Duodenal mucosa (tissue), 2 donors: ENCODE data around the gene TNIK.
"Not testable (repeated sequence)": the region's sequence is repeated elsewhere in the genome, so short reads cannot be mapped to it uniquely, and the experiment has no call there.

ENCODE experiments used
- H3K27ac ChIP-seq: one replicate; pipeline ENCODE4 v1.7.0; 2013; ENCODE audit warnings: low read depth, low read length
- H3K27me3 ChIP-seq, 2 donors: one replicate each; pipeline ENCODE4 v1.7.0; 2013; ENCODE audit warnings: low read length in 2 of 2, control low read depth in 1 of 2; ENCODE audit not compliant: insufficient read depth in 2 of 2, control insufficient read depth in 1 of 2
- H3K36me3 ChIP-seq, 2 donors: one replicate each; pipeline ENCODE4 v1.7.0; 2013; ENCODE audit warnings: low read length in 2 of 2, control low read depth in 1 of 2; ENCODE audit not compliant: insufficient read depth in 2 of 2, control insufficient read depth in 1 of 2
- H3K4me1 ChIP-seq, 2 donors: one replicate each; pipeline ENCODE4 v1.7.0; 2013; ENCODE audit warnings: low read length in 2 of 2, control low read depth in 1 of 2; ENCODE audit not compliant: insufficient read depth in 2 of 2, control insufficient read depth in 1 of 2
- H3K4me3 ChIP-seq, 2 donors: one replicate each; pipeline ENCODE4 v1.7.0; 2013; ENCODE audit warnings: low read length in 2 of 2, low read depth in 1 of 2
- H3K9ac ChIP-seq, 2 donors: one replicate each; pipeline ENCODE4 v1.7.0; 2013; ENCODE audit warnings: low read length in 2 of 2, low read depth in 1 of 2
- H3K9me3 ChIP-seq, 2 donors: one replicate each; pipeline ENCODE4 v1.7.0; 2013; ENCODE audit warnings: low read length in 2 of 2, control low read depth in 1 of 2; ENCODE audit not compliant: control insufficient read depth in 1 of 2

TNIK gene

GRCh38 chr3:171242951-171243350 is 217.3 kb downstream of the TNIK start:
- H3K4me1 ChIP-seq, result no peaks in the 10 kb centered on the region
- no peak overlapping the region for H3K9ac ChIP-seq

GRCh38 chr3:171242170-171242569 is 218.0 kb downstream of the TNIK start:
- H3K27me3 ChIP-seq, result no peaks in the 10 kb centered on the region
- no peaks in the 10 kb centered on the region for H3K4me1 ChIP-seq
- no peak overlapping the region for H3K4me3 ChIP-seq
- H3K9ac ChIP-seq, result no peak overlapping the region
- H3K27ac ChIP-seq, result no peak overlapping the region
- H3K9me3 ChIP-seq, result no peaks in the 10 kb centered on the region
- no peaks in the 10 kb centered on the region for H3K36me3 ChIP-seq

More at GRCh38 chr3:171242951-171243350, 217.3 kb downstream of the TNIK start:
- Histone ChIP-seq H3K27ac (no peak overlapping the region), H3K4me3 (no peak overlapping the region), H3K9me3 (no peaks in the 10 kb centered on the region), H3K36me3 (no peaks in the 10 kb centered on the region), H3K27me3 (no peaks in the 10 kb centered on the region)

- H3K27ac ChIP-seq, H3K4me3 ChIP-seq, H3K4me1 ChIP-seq, H3K36me3 ChIP-seq, H3K27me3 ChIP-seq, H3K9ac ChIP-seq, H3K9me3 ChIP-seq: not testable (repeated sequence)
Measured at GRCh38 chr3:171241655-171242054, 218.6 kb downstream of the TNIK start.

GRCh38 chr3:171240504-171240835 is 219.7 kb downstream of the TNIK start:
- no peaks in the 10 kb centered on the region for H3K9me3 ChIP-seq
- H3K27me3 ChIP-seq, result no peaks in the 10 kb centered on the region
- H3K9ac ChIP-seq, result no peak overlapping the region
- no peak overlapping the region for H3K27ac ChIP-seq
- H3K4me1 ChIP-seq, result no peaks in the 10 kb centered on the region
- H3K36me3 ChIP-seq, result no peaks in the 10 kb centered on the region
- no peak overlapping the region for H3K4me3 ChIP-seq

GRCh38 chr3:171239757-171240503 is 220.3 kb downstream of the TNIK start:
- Histone ChIP-seq H3K4me3 (no peak overlapping the region), H3K9ac (no peak overlapping the region), H3K27me3 (no peaks in the 10 kb centered on the region), H3K4me1 (no peaks in the 10 kb centered on the region), H3K36me3 (no peaks in the 10 kb centered on the region), H3K27ac (no peak overlapping the region), H3K9me3 (no peaks in the 10 kb centered on the region)

GRCh38 chr3:171237009-171237385 is 223.2 kb downstream of the TNIK start:
- H3K4me1 ChIP-seq, result no peaks in the 10 kb centered on the region
- no peak overlapping the region for H3K9ac ChIP-seq
- no peak overlapping the region for H3K4me3 ChIP-seq
- H3K9me3 ChIP-seq, result no peaks in the 10 kb centered on the region
- H3K36me3 ChIP-seq, result no peaks in the 10 kb centered on the region
- no peak overlapping the region for H3K27ac ChIP-seq
- no peaks in the 10 kb centered on the region for H3K27me3 ChIP-seq

GRCh38 chr3:171236265-171237008 is 223.8 kb downstream of the TNIK start:
- no peaks in the 10 kb centered on the region for H3K36me3 ChIP-seq
- no peak overlapping the region for H3K4me3 ChIP-seq
- no peaks in the 10 kb centered on the region for H3K27me3 ChIP-seq
- no peak overlapping the region for H3K27ac ChIP-seq
- H3K4me1 ChIP-seq, result no peaks in the 10 kb centered on the region
- no peaks in the 10 kb centered on the region for H3K9me3 ChIP-seq
- H3K9ac ChIP-seq, result no peak overlapping the region

GRCh38 chr3:171234298-171235010 is 225.8 kb downstream of the TNIK start:
- no peaks in the 10 kb centered on the region for H3K36me3 ChIP-seq
- H3K27ac ChIP-seq, result no peak overlapping the region
- H3K4me3 ChIP-seq, result no peak overlapping the region
- H3K27me3 ChIP-seq, result no peaks in the 10 kb centered on the region
- H3K9me3 ChIP-seq, result no peaks in the 10 kb centered on the region
- H3K4me1 ChIP-seq, result no peaks in the 10 kb centered on the region
- no peak overlapping the region for H3K9ac ChIP-seq

GRCh38 chr3:171231361-171231760 is 228.8 kb downstream of the TNIK start:
- no peaks in the 10 kb centered on the region for H3K27me3 ChIP-seq
- no peak overlapping the region for H3K4me3 ChIP-seq
- peaks cover 0 to 6% of the 10 kb centered on the region in 2 donors for H3K36me3 ChIP-seq
- no peak overlapping the region for H3K27ac ChIP-seq
- no peaks in the 10 kb centered on the region for H3K4me1 ChIP-seq
- no peak overlapping the region for H3K9ac ChIP-seq
- no peaks in the 10 kb centered on the region for H3K9me3 ChIP-seq

- no peaks in the 10 kb centered on the region for H3K4me1 ChIP-seq
- H3K27ac ChIP-seq, result no peak overlapping the region
- H3K9ac ChIP-seq, result no peak overlapping the region
- H3K4me3 ChIP-seq, result no peak overlapping the region
- peaks cover 0 to 4% of the 10 kb centered on the region in 2 donors for H3K9me3 ChIP-seq
- H3K27me3 ChIP-seq, result no peaks in the 10 kb centered on the region
- H3K36me3 ChIP-seq, result peaks cover 0 to 6% of the 10 kb centered on the region in 2 donors
Measured at GRCh38 chr3:171230865-171231264, 229.3 kb downstream of the TNIK start.
